ENCODE data around the gene STK32A.

The STK32A gene

GRCh38 chr5:147346006-147346561 is 111.3 kb downstream of the STK32A start:
- no peak overlapping the region for H3K27ac ChIP-seq
- no peak for TF ChIP-seq CTCF (conservative IDR thresholded peaks at IDR 0.05)

GRCh38 chr5:147348046-147348445 is 113.2 kb downstream of the STK32A start:
- H3K27ac ChIP-seq, result no peak overlapping the region
- no peak for TF ChIP-seq CTCF (conservative IDR thresholded peaks at IDR 0.05)

- H3K27ac ChIP-seq, result no peak overlapping the region
- TF ChIP-seq CTCF (conservative IDR thresholded peaks at IDR 0.05), result no peak
These were observed 113.6 kb downstream of the STK32A start for GRCh38 chr5:147348451-147348850.

GRCh38 chr5:147349241-147349640 is 114.4 kb downstream of the STK32A start:
- no peak overlapping the region for H3K27ac ChIP-seq

GRCh38 chr5:147359101-147359500 is 124.3 kb downstream of the STK32A start:
- TF ChIP-seq CTCF (conservative IDR thresholded peaks at IDR 0.05), result no peak
- H3K27ac ChIP-seq, result no peak overlapping the region

More at GRCh38 chr5:147349241-147349640, 114.4 kb downstream of the STK32A start:
- TF ChIP-seq CTCF (conservative IDR thresholded peaks at IDR 0.05), result no peak

- no peak overlapping the region for H3K27ac ChIP-seq
These were observed 124.8 kb downstream of the STK32A start for GRCh38 chr5:147359581-147359980.

GRCh38 chr5:147360816-147361215 is 126.0 kb downstream of the STK32A start:
- TF ChIP-seq CTCF (conservative IDR thresholded peaks at IDR 0.05), result no peak

More at GRCh38 chr5:147359581-147359980, 124.8 kb downstream of the STK32A start:
- no peak for TF ChIP-seq CTCF (conservative IDR thresholded peaks at IDR 0.05)

More at GRCh38 chr5:147360816-147361215, 126.0 kb downstream of the STK32A start:
- H3K27ac ChIP-seq, result no peak overlapping the region
